ENCODE measurements around the gene NDRG4. TPM values are rescaled to one million over a fixed set of nuclear protein-coding genes. Genes with fewer than 3 reads are reported as not detected.

The NDRG4 gene
- total RNA-seq, 1 donor from 2014 or later: 128 TPM

DNA sequence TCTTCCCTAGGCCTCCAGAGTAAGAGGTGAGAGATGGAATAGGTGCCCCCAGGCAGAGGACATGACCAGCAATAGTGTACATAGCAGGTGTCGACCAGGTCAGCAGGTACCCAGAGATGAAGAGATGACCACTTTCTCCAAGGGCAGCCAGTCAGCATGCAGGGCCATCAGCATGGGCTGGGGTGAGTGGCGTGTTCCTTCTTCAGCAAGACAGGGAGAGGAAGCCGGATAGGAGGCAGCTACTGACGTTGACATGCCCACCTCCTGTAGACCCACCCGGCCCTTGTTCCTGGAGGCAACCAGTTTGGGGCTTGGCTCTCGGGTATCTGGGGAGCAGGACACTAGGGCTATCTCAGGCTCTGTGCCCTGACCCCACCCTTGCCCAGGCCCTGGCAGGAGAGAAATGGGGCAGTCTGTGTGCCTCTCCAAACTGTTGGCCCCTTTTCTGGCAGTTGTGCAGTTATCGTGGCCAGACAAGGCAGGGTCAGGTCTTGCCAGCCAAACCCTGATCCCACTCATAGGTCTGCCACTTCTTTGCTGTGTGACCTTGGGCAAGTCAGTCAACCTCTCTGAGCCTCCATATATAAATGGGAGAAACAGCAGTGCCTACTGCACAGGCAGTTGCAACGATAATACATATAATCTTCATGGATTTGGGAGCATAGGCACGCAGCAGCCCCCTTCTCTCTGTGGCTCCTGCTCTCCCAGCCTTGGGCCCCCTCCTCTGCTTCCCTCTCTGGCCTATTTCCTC is 1.4 kb upstream of the NDRG4 start:
- Histone ChIP-seq H3K27ac (no peak overlapping the region), H3K36me3 (no peaks in the 10 kb centered on the region), H3K27me3 (no peaks in the 10 kb centered on the region), H3K9me3 (no peaks in the 10 kb centered on the region), H3K4me1 (peaks cover 24% of the 10 kb centered on the region), H3K4me3 (no peak overlapping the region)
- DNase-seq (ENCODE audit: extremely low spot score in 2 of 2): no peak
- intact Hi-C loops (cut with DNase I): no loop called here
- no peak for TF ChIP-seq POLR2AphosphoS5 (IDR thresholded peaks at IDR 0.05; ENCODE audit: insufficient read depth in 1 of 2, low read depth in 1 of 2)
- TF ChIP-seq POLR2A (IDR thresholded peaks at IDR 0.05): no peak
- TF ChIP-seq, protein P1, sequence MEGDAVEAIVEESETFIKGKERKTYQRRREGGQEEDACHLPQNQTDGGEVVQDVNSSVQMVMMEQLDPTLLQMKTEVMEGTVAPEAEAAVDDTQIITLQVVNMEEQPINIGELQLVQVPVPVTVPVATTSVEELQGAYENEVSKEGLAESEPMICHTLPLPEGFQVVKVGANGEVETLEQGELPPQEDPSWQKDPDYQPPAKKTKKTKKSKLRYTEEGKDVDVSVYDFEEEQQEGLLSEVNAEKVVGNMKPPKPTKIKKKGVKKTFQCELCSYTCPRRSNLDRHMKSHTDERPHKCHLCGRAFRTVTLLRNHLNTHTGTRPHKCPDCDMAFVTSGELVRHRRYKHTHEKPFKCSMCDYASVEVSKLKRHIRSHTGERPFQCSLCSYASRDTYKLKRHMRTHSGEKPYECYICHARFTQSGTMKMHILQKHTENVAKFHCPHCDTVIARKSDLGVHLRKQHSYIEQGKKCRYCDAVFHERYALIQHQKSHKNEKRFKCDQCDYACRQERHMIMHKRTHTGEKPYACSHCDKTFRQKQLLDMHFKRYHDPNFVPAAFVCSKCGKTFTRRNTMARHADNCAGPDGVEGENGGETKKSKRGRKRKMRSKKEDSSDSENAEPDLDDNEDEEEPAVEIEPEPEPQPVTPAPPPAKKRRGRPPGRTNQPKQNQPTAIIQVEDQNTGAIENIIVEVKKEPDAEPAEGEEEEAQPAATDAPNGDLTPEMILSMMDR (IDR thresholded peaks at IDR 0.05): no peak

DNA sequence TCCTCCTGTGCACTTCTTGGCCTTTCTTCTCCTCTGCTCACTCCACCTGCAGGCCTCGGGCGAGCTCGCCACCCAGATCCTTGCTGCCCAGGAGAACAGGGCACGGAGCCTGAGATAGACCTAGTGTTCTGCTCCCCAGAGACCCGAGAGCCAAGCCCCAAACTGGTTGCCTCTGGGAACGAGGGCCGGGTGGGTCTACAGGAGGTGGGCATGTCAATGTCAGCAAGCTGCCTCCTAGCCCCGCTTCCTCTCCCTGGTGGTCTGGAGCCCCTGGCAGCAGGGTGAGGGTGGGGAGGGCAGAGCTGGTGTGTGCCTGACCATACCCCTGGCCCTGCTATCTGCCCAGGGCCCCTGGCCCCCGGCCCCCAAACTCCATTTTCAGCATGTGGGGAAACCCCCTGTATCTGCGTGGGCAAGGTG is 841 bp upstream of the NDRG4 start:
- Histone ChIP-seq H3K27ac (no peak overlapping the region), H3K4me3 (no peak overlapping the region), H3K27me3 (no peaks in the 10 kb centered on the region), H3K9me3 (no peaks in the 10 kb centered on the region), H3K4me1 (peaks cover 24% of the 10 kb centered on the region), H3K36me3 (peaks cover 0 to under 1% of the 10 kb centered on the region in 2 donors)
- DNase-seq (ENCODE audit: extremely low spot score in 2 of 2): no peak
- intact Hi-C loops (cut with DNase I): no loop called here
- TF ChIP-seq POLR2AphosphoS5 (IDR thresholded peaks at IDR 0.05; ENCODE audit: insufficient read depth in 1 of 2, low read depth in 1 of 2): no peak
- no peak for TF ChIP-seq POLR2A (IDR thresholded peaks at IDR 0.05)

DNA sequence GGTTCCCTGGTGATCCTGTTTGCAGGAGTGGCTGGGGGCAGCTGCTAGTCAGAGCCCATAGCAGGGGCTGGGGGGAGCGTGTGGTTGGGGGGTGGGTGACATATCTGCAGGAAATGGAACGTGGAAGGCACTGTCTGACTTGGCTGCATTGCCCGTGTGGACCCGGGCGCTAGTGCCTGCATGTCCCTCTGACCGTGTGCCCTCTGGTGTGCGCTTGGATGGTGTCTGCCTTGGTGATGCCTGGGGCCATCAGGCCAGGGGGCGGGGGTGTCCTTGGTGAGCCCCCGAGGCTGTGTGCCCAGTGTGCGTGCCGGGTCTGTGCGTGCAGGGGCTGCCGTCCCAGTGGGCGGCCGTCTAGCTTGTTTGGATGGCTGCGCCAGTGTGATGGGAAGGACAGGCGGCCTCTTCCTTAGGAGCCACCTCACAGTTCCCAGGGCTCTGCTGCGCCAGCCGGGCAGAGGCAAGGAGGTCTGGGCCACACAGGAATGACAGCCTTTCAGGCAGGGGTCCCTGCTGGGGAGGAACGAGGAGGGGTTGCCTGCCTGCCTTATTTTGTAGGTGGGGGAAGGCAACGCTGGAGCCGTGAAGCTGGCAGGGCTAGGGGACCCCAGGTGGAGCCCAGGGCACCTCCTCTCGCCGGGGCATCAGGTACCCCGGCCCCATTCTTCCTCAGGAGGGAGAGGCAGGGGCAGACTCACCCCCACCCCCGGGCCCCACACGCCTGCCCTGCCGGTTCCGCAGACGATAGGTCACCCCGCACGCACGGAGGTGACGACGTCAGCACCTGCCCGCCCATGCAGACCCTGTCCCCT is 693 bp downstream of the NDRG4 start:
- no peak overlapping the region for H3K27ac ChIP-seq
- no peak for TF ChIP-seq POLR2A (IDR thresholded peaks at IDR 0.05)
- TF ChIP-seq POLR2AphosphoS5 (IDR thresholded peaks at IDR 0.05; ENCODE audit: insufficient read depth in 1 of 2, low read depth in 1 of 2): no peak
- TF ChIP-seq, protein P1 (IDR thresholded peaks at IDR 0.05): no peak
- peaks cover 0 to 3% of the 10 kb centered on the region in 2 donors for H3K36me3 ChIP-seq
- DNase-seq (ENCODE audit: extremely low spot score in 2 of 2): no peak
- intact Hi-C loops (cut with DNase I): loop anchor here (1.0 kb wide), 1 partner anchor 34 kb away; no protein-coding TSS in a partner anchor
- no peaks in the 10 kb centered on the region for H3K9me3 ChIP-seq
- H3K4me1 ChIP-seq: peaks cover 20% of the 10 kb centered on the region
- no peaks in the 10 kb centered on the region for H3K27me3 ChIP-seq
- peak overlapping the region; percentile 32 to 40 for H3K4me3 ChIP-seq

DNA sequence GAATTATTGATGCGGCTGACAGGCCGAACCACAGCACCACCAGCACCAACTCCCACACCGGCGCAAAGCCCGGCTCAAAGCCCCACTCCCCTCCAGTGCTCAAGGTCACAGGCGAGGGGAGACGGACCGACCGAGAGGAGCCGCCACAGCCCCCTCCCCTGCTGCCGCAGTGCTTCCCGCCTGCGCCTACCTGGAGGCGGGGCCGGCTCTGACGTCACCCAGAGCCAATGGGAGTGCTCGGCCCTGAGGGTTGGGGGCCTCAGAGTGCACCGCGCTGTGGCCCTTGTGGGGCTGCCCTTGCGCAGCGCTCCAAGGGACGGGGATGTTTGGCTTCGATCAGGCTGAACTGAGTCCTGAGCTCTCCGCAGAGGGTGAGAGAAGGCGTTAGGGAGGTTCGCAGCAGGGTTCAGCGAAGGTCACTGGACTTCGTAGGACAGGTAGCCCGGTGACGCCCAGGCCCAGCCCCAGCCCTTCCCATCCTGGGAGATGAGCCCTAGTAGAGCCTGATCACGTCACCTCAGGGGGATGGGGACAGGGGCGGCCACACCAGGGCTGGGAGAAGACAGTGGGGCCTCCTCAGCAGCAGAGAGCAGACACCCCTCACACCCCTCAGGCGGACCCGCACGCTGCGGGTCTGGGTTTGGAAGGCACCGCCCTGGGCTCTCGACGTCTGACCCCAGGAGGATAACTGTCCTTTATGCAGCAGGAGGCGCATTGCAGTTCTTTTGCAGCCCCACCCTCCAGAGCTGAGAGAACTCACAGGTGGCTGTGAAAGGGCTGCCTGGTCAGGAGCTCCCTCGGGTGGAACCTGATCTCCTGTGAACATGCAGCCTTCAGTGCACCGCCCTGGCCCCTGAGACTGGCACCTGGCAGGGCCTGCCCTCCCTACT is 1.5 kb downstream of the NDRG4 start:
- no peaks in the 10 kb centered on the region for H3K27me3 ChIP-seq
- no peak overlapping the region for H3K27ac ChIP-seq

More for the DNA sequence above, 1.5 kb downstream of the NDRG4 start:
- no peak for DNase-seq (ENCODE audit: extremely low spot score in 2 of 2)
- Histone ChIP-seq H3K36me3 (peaks cover 0 to 3% of the 10 kb centered on the region in 2 donors), H3K4me1 (peaks cover 20% of the 10 kb centered on the region), H3K9me3 (no peaks in the 10 kb centered on the region), H3K4me3 (peak overlapping the region; percentile 32 to 40)
- TF ChIP-seq, protein P1 (IDR thresholded peaks at IDR 0.05): no peak
- TF ChIP-seq POLR2A (IDR thresholded peaks at IDR 0.05) (no peak), POLR2AphosphoS5 (IDR thresholded peaks at IDR 0.05; ENCODE audit: insufficient read depth in 1 of 2, low read depth in 1 of 2) (no peak)
- intact Hi-C loops (cut with DNase I): no loop called here

All from vagina (tissue), 2 donors.